Transverse colon (tissue), 4 donors: ENCODE measurements around the gene SPATA31E1.

Experiments used
- EP300 ChIP-seq: sonication (generic); formaldehyde crosslinking; IDR thresholded peaks from one replicate; pipeline ENCODE4 v1.6.1; 2017; ENCODE audit warnings: antibody characterized with exemption, low read depth
- POLR2A ChIP-seq: fragments of 450-650 bp; IDR thresholded peaks from one replicate; pipeline ENCODE4 v1.6.1; 2016; ENCODE audit warnings: antibody characterized with exemption, mild to moderate bottlenecking, moderate library complexity
- POLR2AphosphoS5 ChIP-seq, 3 donors: sonication (generic); formaldehyde crosslinking; IDR thresholded peaks; one replicate each; pipeline ENCODE4 v1.6.1; 2016; ENCODE audit warnings: antibody characterized with exemption in 3 of 3
- TF ChIP-seq, protein P1 (sequence below), 5 experiments: fragments of 200-600 bp in 3 of 5; fragments of 450-650 bp in 2 of 5; sonication (generic) in 3 of 5; IDR thresholded peaks; 1 replicate in 2 of 5; 2 replicates in 3 of 5; pipeline ENCODE4 v1.5.1; 2016 to 2017; ENCODE audit warnings: antibody characterized with exemption in 5 of 5, inconsistent platforms in 3 of 5, mild to moderate bottlenecking in 2 of 5, moderate library complexity in 1 of 5

DNA sequence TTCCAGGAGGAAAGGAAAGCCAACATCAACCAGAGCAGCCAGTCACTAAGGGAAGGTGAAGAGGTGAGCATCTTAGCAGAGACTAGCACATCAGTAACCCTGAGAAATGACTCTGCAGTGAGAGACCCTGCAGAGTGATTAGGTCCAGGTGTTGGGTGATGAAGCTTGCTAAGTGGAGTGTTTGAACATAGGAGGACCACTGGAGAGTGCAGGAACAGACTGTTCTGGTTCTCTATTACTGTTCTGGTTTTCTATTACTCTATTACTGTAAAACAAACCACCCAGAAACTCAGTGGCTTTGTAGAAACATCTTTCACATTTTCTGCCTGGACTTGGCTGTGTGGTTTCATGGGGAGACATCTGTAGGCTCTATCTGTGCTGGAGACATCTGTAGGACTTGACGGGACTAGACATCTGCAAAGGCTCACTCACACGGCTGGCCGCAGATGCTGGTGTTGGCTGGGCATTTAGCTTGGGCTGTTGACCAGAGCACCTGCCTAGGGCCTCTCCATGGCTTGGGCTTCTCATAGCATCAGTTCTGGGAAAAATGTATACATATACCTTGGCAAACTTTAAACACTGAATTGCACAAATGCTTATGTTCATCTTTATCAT lies 33.4 kb upstream of the SPATA31E1 start:
- TF ChIP-seq, protein P1, sequence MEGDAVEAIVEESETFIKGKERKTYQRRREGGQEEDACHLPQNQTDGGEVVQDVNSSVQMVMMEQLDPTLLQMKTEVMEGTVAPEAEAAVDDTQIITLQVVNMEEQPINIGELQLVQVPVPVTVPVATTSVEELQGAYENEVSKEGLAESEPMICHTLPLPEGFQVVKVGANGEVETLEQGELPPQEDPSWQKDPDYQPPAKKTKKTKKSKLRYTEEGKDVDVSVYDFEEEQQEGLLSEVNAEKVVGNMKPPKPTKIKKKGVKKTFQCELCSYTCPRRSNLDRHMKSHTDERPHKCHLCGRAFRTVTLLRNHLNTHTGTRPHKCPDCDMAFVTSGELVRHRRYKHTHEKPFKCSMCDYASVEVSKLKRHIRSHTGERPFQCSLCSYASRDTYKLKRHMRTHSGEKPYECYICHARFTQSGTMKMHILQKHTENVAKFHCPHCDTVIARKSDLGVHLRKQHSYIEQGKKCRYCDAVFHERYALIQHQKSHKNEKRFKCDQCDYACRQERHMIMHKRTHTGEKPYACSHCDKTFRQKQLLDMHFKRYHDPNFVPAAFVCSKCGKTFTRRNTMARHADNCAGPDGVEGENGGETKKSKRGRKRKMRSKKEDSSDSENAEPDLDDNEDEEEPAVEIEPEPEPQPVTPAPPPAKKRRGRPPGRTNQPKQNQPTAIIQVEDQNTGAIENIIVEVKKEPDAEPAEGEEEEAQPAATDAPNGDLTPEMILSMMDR (IDR thresholded peaks at IDR 0.05) = no peak
- TF ChIP-seq POLR2AphosphoS5 (IDR thresholded peaks at IDR 0.05) (no peak), POLR2A (no peak), EP300 (no peak)
